OCI-LY7 (cell line): Measurements from ENCODE around the gene NXN.

Experiments used
- CTCF ChIP-seq: fragments of 200-600 bp; sonication (generic); conservative IDR thresholded peaks from 2 replicates; pipeline ENCODE4 v1.5.1; 2014; ENCODE audit warnings: mild to moderate bottlenecking, antibody characterized with exemption, low read length, moderate library complexity, mixed read lengths
- EZH2phosphoT487 ChIP-seq: fragments of 200-600 bp; sonication (generic); IDR thresholded peaks from 2 replicates; pipeline ENCODE4 v1.6.1; 2018; ENCODE audit warnings: low read depth, borderline replicate concordance, mild to moderate bottlenecking, mixed run types, antibody characterized with exemption, low read length, moderate library complexity, mixed read lengths

GRCh38 chr17:957856-958421 is 21.6 kb downstream of the NXN start:
- no peak for TF ChIP-seq CTCF
- no peak for TF ChIP-seq EZH2phosphoT487
